Naive thymus-derived CD8-positive, alpha-beta T cell (primary cell): ENCODE results near the gene SLC4A3. TPM values are rescaled to one million over a fixed set of nuclear protein-coding genes. Genes with fewer than 3 reads are reported as not detected.

Experiments used
- ATAC-seq, 2 donors: fragments of 150-1000 bp; cut with Tn5 transposase in 1 of 2; sonication (Bioruptor Pico), chemical (Tn5 transposase) in 1 of 2; 1 replicate in 1 of 2; 2 replicates in 1 of 2; pipeline ENCODE4 v1.10.0; 2021; ENCODE audit warnings: mild to moderate bottlenecking in 2 of 2, moderate library complexity in 2 of 2
- POLR2A ChIA-PET: fragments of 350-600 bp; sonication (Branson Sonifier 250); formaldehyde crosslinking; loops from one replicate; lab custom pipeline; 2021; ENCODE audit warnings: antibody characterized with exemption; lab: Charles Lee
- DNase-seq, 10 donors: peaks; one replicate each; pipeline versions ENCODE4 v3.0.0 to v3.0.0-alpha.2; 2020 to 2022
- H3K27ac Mint-ChIP-seq, 10 donors: one replicate each; pipeline ENCODE4 v1.8.0; 2020 to 2022; ENCODE audit warnings: mild to moderate bottlenecking in 10 of 10, mixed read lengths in 10 of 10, moderate library complexity in 4 of 10, inconsistent platforms in 1 of 10
- H3K27me3 Mint-ChIP-seq, 5 donors: one replicate each; pipeline ENCODE4 v1.8.0; 2021 to 2022; ENCODE audit warnings: mixed read lengths in 5 of 5
- H3K36me3 Mint-ChIP-seq, 3 donors: one replicate each; pipeline ENCODE4 v1.8.0; 2020 to 2022; ENCODE audit warnings: mixed read lengths in 3 of 3, mild to moderate bottlenecking in 2 of 3, inconsistent platforms in 1 of 3
- H3K4me1 Mint-ChIP-seq, 4 donors: one replicate each; pipeline ENCODE4 v1.8.0; 2021 to 2022; ENCODE audit warnings: mixed read lengths in 4 of 4
- H3K4me3 Mint-ChIP-seq, 10 donors: one replicate each; pipeline ENCODE4 v1.8.0; 2020 to 2022; ENCODE audit warnings: mild to moderate bottlenecking in 10 of 10, mixed read lengths in 10 of 10, moderate library complexity in 6 of 10, inconsistent platforms in 1 of 10
- H3K9me3 Mint-ChIP-seq, 9 donors: one replicate each; pipeline ENCODE4 v1.8.0; 2020 to 2022; ENCODE audit warnings: mixed read lengths in 9 of 9, mild to moderate bottlenecking in 3 of 9, inconsistent platforms in 1 of 9, moderate library complexity in 1 of 9
- polyA plus RNA-seq, 3 donors: library from polyadenylated mRNA; unstranded; fragments of 300-500 nt; fragmentation: Illumina TruSeq; gene quantifications; one replicate each; pipeline ENCODE4 v1.2.3, GENCODE V29; 2021
- total RNA-seq, 8 experiments: library from RNA in 2 of 8; stranded (reverse) in 2 of 8; gene quantifications; one replicate each; pipeline ENCODE4 v1.2.3 and lab custom pipeline; 2021 to 2026

The SLC4A3 gene
- total and polyA plus RNA-seq, 5 experiments from 2014 or later, result 0.19 to 0.36 TPM; not detected in 3

GRCh38 chr2:219629976-219630695 lies 2.7 kb downstream of the SLC4A3 start:
- Mint-ChIP-seq H3K9me3 (no peaks in the 10 kb centered on the region), H3K4me3 (peak overlapping the region in 2 of 10 donors; percentile 19 to 26), H3K27ac (peak overlapping the region in 1 of 10 donors; percentile 56), H3K27me3 (peaks cover 7 to 44% (median 27%) of the 10 kb centered on the region in 5 donors), H3K4me1 (peaks cover 3 to 14% (median 7%) of the 10 kb centered on the region in 4 donors), H3K36me3 (no peaks in the 10 kb centered on the region)
- ATAC-seq (no peak), DNase-seq (no peak)
- POLR2A ChIA-PET, result no interaction called here

GRCh38 chr2:219630770-219631405 lies 3.5 kb downstream of the SLC4A3 start:
- Mint-ChIP-seq H3K27me3 (peaks cover 8 to 46% (median 27%) of the 10 kb centered on the region in 5 donors), H3K36me3 (no peaks in the 10 kb centered on the region), H3K4me3 (peak overlapping the region in 2 of 10 donors; percentile 19 to 26), H3K27ac (no peak overlapping the region), H3K4me1 (peaks cover 3 to 14% (median 7%) of the 10 kb centered on the region in 4 donors), H3K9me3 (no peaks in the 10 kb centered on the region)
- POLR2A ChIA-PET, result no interaction called here
- ATAC-seq (no peak), DNase-seq (no peak)

- peaks cover 7 to 47% (median 29%) of the 10 kb centered on the region in 5 donors for H3K27me3 Mint-ChIP-seq
These were observed 4.0 kb downstream of the SLC4A3 start for GRCh38 chr2:219631406-219631891.

GRCh38 chr2:219631904-219632759 lies 4.7 kb downstream of the SLC4A3 start:
- DNase-seq, result peak in 1 of 10 donors; percentile 14
- no peak overlapping the region for H3K27ac Mint-ChIP-seq
- peaks cover 0 to 7% (median under 1%) of the 10 kb centered on the region in 4 donors for H3K4me1 Mint-ChIP-seq
- H3K27me3 Mint-ChIP-seq, result peaks cover 3 to 47% (median 29%) of the 10 kb centered on the region in 5 donors
- H3K9me3 Mint-ChIP-seq, result no peaks in the 10 kb centered on the region
- H3K4me3 Mint-ChIP-seq, result no peak overlapping the region
- H3K36me3 Mint-ChIP-seq, result no peaks in the 10 kb centered on the region
- POLR2A ChIA-PET, result no interaction called here
- ATAC-seq, result no peak

More at GRCh38 chr2:219631406-219631891, 4.0 kb downstream of the SLC4A3 start:
- DNase-seq (no peak), ATAC-seq (no peak)
- Mint-ChIP-seq H3K9me3 (no peaks in the 10 kb centered on the region), H3K4me1 (peaks cover 3 to 14% (median 7%) of the 10 kb centered on the region in 4 donors), H3K36me3 (no peaks in the 10 kb centered on the region), H3K27ac (no peak overlapping the region), H3K4me3 (no peak overlapping the region)
- POLR2A ChIA-PET, result no interaction called here

- peaks cover 0 to 6% (median under 1%) of the 10 kb centered on the region in 4 donors for H3K4me1 Mint-ChIP-seq
- H3K36me3 Mint-ChIP-seq, result no peaks in the 10 kb centered on the region
- no peak for ATAC-seq
- no peak overlapping the region for H3K4me3 Mint-ChIP-seq
- no peaks in the 10 kb centered on the region for H3K9me3 Mint-ChIP-seq
- POLR2A ChIA-PET, result no interaction called here
- no peak overlapping the region for H3K27ac Mint-ChIP-seq
- peaks cover 4 to 51% (median 32%) of the 10 kb centered on the region in 5 donors for H3K27me3 Mint-ChIP-seq
- peak in 1 of 10 donors; percentile 11 for DNase-seq
These were observed 5.3 kb downstream of the SLC4A3 start for GRCh38 chr2:219632760-219633105.

- Mint-ChIP-seq H3K9me3 (no peaks in the 10 kb centered on the region), H3K27me3 (peaks cover 4 to 50% (median 31%) of the 10 kb centered on the region in 5 donors), H3K4me1 (peaks cover 0 to 6% (median under 1%) of the 10 kb centered on the region in 4 donors), H3K36me3 (no peaks in the 10 kb centered on the region), H3K4me3 (no peak overlapping the region), H3K27ac (peak overlapping the region in 1 of 10 donors; percentile 67)
- DNase-seq (peak in 1 of 10 donors; percentile 8), ATAC-seq (no peak)
- POLR2A ChIA-PET, result no interaction called here
These were observed 6.0 kb downstream of the SLC4A3 start for GRCh38 chr2:219633276-219634065.

- ATAC-seq (no peak), DNase-seq (no peak)
- Mint-ChIP-seq H3K27me3 (peaks cover 4 to 42% (median 22%) of the 10 kb centered on the region in 5 donors), H3K36me3 (no peaks in the 10 kb centered on the region), H3K9me3 (no peaks in the 10 kb centered on the region), H3K4me1 (peaks cover 0 to 6% (median 3%) of the 10 kb centered on the region in 4 donors), H3K4me3 (no peak overlapping the region), H3K27ac (peak overlapping the region in 1 of 10 donors; percentile 67)
- POLR2A ChIA-PET, result no interaction called here
These were observed 6.9 kb downstream of the SLC4A3 start for GRCh38 chr2:219634171-219634940.

GRCh38 chr2:219634951-219635751 lies 7.7 kb downstream of the SLC4A3 start:
- DNase-seq (no peak), ATAC-seq (no peak)
- Mint-ChIP-seq H3K27ac (no peak overlapping the region), H3K27me3 (peaks cover 4 to 38% (median 21%) of the 10 kb centered on the region in 5 donors), H3K4me3 (no peak overlapping the region), H3K9me3 (no peaks in the 10 kb centered on the region), H3K36me3 (no peaks in the 10 kb centered on the region), H3K4me1 (peaks cover 0 to 6% (median 3%) of the 10 kb centered on the region in 4 donors)
- POLR2A ChIA-PET, result no interaction called here

- H3K9me3 Mint-ChIP-seq, result no peaks in the 10 kb centered on the region
- no peak overlapping the region for H3K4me3 Mint-ChIP-seq
- H3K36me3 Mint-ChIP-seq, result no peaks in the 10 kb centered on the region
- no peak overlapping the region for H3K27ac Mint-ChIP-seq
- DNase-seq, result no peak
- no peak for ATAC-seq
- H3K27me3 Mint-ChIP-seq, result peaks cover 4 to 28% (median 16%) of the 10 kb centered on the region in 5 donors
- H3K4me1 Mint-ChIP-seq, result peaks cover 0 to 6% (median 2%) of the 10 kb centered on the region in 4 donors
- POLR2A ChIA-PET, result interaction anchor here (0.5 kb wide), 1 partner anchor 383 kb away, joined by 4 read pairs; the partner anchor contains the start of gene TUBA4B
These were observed 8.9 kb downstream of the SLC4A3 start for GRCh38 chr2:219636144-219636915.
